Skeletal muscle cell (primary cell): ENCODE data around the gene AUTS2.

Experiments
- DNase-seq: peaks from one replicate; pipeline ENCODE4 v3.0.0-alpha.2; 2010; ENCODE audit warnings: low read depth
- H3K4me3 ChIP-seq: 2 replicates; pipeline ENCODE4 v1.5.1; 2011; ENCODE audit warnings: low read depth, mild to moderate bottlenecking, control low read depth, low read length, moderate library complexity

Gene AUTS2

DNA sequence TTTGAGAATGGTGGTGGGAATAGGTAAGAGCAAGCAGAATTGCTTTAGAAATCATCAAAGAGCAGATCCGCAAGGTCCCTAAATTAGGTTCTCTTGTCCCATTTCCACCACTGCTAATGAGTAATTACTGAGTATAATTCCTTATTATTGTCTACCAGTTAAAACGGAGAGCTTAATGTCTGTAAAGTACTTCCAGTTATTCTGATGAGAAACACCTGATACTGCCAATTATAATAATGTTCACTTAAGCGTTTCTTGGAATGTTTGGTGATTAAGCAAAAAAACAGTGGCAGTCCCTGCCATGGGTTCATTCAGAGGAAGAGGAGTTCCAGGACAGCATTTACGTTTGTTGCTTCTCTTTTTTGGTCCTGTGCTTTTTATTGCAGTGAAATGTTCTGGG lies 1175.1 kb downstream of the AUTS2 start:
- no peak overlapping the region for H3K4me3 ChIP-seq
- DNase-seq = no peak

DNA sequence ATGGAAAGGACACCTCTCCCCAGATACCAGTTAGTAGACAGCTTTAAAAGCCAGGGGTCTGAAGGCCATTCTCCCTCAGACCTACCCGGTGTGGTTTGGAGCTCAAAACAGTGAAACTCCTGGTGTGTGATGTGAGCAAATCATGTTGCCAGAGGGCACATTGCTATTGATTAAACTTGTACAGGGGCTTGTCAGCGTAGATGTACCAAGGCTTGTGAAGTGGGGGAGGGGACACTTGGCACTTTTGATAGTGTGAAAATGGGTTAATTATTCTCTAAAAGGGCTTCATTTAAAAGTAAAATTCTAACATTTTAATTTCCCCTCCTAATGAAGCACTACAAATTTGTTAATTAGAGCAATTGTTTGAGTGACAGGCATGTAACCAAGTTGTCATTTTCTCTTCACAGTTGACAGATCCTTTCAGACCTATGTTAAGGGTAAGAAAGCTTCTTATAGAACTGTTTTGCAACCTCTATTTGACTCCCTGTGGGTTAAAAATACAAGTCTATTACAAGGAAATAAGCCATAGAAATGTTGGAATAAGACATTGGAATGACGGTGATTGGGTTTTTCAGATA lies 1176.8 kb downstream of the AUTS2 start:
- no peak overlapping the region for H3K4me3 ChIP-seq
- no peak for DNase-seq

DNA sequence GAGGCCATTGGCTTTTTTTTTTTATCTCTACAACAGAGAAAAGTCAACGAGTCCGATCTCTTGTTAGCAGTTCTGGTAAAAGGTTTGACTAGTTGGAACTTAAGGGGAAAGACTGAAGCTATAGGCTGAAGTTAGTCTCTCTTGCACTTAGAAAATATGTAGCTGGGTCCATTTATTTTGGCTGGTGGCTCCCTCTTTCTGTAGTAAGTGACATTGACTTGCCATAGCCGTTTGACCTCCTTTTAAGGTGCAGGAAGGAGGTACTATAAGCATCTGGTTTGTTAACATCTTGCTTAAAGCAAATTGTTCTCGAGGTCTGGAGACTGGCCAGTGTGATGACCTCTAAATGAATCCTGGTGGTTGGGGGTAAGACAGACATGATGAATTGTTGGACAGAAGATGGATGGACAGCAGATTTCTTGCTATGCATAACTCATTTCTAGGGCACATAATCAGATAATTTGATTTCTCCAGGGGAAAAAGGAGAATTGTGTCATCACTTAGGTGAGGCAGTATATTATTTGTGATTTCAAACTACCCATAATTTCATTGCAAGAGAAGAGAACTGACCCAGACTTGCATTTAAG lies 1177.4 kb downstream of the AUTS2 start:
- H3K4me3 ChIP-seq = no peak overlapping the region
- no peak for DNase-seq

DNA sequence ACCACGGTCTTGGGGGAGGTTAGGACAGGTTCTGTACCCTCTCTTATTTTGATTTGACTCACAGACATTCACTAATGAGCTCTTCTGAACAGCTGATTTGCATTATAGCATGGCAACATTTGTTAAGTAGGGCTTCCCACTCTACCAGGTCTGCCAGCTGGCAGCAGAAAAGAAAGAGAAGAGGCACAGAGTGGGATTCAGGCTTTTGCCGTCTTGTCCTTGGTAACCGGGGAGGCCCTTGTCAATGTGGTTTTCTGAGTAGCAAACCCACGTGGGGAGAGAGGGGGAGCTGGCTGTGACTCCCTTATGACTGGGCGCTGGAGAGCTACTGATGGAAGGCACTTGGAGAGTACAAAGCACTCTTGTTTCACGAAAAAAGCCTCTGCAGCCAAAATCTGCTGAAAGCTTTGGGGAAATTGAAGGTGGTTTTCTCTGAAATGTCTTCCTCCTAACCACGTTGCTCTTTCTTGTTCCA lies 1178.4 kb downstream of the AUTS2 start:
- H3K4me3 ChIP-seq = no peak overlapping the region
- DNase-seq = no peak

DNA sequence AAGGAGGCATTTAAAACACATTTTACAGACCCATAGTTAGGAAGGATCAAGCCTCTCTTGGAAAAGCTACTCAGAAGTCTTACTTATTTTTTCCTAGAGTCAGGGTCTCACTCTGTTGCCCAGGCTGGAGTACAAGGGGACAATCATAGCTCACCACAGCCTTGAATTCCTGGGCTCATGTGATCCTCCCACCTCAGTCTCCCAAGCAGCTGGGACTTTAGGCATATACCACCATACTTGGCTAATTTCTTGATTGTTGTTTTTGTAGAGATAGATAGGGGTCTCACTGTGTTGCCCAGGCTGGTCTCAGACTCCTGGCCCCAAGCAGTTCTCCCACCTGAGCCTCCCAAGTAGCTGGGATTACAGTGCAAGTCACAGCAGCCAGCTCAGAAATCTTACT lies 1179.0 kb downstream of the AUTS2 start:
- DNase-seq = no peak
- H3K4me3 ChIP-seq = no peak overlapping the region

DNA sequence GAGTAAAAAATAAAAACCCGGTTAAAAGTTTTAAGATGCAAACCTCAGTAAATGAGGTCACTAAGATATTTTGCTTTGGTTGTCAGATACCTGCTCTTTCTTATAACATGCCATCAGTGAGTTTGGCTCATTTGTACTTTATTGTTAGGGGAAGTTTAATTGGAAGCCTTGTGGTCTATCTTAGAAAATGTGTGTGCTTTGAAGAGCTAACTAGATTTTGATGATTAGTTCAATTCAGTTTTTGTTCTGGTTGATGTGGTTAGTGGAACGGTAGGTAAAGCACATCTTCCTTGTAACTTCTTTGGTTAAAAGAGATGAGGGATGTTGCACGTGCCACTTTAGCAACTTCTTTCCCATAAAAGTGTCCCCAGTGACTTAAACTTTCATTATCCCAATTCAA lies 1180.3 kb downstream of the AUTS2 start:
- DNase-seq = no peak
- H3K4me3 ChIP-seq = no peak overlapping the region

DNA sequence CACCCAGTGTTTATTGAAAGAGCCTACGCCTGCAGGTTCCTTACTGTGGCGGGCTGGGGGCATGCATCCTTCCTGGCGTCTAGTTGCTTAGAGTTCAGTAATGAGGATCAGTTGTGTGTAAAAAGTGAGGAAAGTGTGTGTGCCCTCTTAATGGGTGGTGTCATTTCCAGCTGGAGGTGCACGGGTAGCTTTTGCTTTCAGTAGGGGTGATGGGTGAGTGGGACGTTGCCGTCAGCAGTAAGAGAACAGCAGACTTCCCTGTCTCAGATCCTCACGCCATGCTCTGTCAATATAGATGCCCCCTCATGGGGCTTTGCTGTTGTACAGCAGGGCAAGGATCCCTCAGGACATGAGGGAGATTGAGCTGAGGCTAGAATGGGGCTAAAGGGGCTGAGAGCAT lies 1181.0 kb downstream of the AUTS2 start:
- no peak for DNase-seq
- no peak overlapping the region for H3K4me3 ChIP-seq

DNA sequence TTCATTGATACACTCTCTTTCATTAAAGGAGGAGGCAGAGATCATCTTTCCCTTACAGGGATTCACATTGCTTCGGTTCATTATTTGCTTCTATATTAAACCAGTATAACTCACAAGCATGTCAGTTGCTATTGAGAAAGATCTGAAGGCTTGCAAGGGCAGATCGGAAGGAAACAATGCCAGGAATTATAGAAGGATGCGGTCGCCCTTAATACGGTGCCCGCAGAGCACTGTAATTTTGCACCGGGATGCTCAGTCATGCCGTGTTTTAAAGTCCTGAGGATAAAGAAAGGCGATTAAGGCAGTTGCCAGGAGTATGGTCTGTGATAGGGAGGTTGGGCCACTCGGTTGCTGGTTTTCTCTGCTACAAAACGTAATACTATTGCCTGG lies 1183.6 kb downstream of the AUTS2 start:
- DNase-seq = no peak
- no peak overlapping the region for H3K4me3 ChIP-seq

DNA sequence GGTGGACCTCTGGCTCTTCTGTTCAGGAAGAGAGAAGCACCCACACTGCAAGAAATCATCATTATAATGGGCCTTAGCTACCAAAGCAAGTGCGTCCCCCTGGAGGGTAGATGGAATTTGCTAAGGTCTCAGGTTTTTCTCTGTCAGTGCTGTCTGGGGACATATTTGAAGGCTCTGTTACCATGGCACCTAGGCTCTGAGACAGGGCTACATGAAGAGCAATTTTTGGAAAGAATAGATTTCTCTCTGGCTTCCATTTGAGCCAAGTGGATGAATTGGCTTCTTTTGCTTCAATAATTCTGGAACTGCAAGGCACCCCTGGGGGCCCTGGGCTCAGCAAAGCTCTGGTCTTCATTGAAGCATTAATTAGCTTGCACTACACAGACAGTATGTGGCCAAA lies 1184.5 kb downstream of the AUTS2 start:
- no peak for DNase-seq
- H3K4me3 ChIP-seq = no peak overlapping the region

DNA sequence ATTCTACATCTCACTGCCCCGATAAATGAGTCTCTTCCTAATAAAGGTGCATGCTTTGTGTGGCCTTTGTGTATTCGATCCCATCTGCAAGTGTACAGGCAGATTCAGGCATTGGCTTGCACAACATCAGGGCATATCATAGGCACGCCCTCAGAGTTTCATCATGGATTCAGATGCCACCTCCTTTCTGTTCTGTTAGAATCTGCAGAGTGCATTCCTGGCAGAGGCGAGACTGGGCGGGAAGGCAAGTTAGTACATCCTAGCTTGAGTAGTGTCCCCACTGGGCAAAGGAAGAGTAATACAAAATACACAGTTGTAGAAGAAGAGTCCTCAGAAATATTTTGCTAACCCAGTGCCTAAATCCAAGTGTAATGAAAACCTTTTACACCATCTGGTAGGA lies 1187.2 kb downstream of the AUTS2 start:
- H3K4me3 ChIP-seq = no peak overlapping the region
- DNase-seq = no peak

DNA sequence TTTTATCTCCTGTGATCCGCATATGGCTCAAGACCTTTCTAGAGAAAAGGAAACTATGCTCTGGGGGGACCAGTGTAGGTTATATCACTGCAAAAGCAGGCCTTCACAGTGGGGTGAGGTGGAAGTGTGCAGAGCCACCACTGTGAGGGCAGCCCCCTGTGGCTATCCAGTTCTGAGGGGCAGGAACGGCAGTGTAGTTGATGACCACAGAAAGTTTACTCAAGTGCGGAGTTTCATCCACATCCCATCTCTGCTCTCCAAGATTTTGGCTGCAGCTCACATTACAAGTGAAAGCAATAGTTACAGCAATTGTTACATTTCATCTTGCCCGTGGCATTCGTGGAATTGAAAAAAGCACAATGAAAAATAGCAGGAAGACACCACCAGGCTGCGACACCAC lies 1187.8 kb downstream of the AUTS2 start:
- DNase-seq = no peak
- no peak overlapping the region for H3K4me3 ChIP-seq

DNA sequence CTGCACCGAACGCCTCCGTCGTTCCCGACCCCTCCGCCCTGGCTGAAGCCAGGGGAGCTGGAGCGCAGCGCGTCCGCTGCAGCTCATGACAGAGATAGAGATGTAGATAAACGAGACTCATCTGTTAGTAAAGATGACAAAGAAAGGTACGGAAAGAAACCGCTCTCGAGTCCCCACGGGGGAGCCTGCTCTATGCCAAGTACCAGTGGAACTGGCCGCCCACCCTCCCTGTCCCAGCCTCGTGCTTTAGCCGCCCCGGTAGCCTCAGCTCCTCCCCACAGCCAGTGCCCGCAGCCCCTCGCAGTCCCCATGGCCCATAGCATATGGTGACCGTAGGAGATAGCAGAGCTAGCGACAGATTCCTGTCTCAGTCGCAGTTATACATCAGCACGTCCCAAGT lies 1189.0 kb downstream of the AUTS2 start:
- DNase-seq = no peak
- no peak overlapping the region for H3K4me3 ChIP-seq

DNA sequence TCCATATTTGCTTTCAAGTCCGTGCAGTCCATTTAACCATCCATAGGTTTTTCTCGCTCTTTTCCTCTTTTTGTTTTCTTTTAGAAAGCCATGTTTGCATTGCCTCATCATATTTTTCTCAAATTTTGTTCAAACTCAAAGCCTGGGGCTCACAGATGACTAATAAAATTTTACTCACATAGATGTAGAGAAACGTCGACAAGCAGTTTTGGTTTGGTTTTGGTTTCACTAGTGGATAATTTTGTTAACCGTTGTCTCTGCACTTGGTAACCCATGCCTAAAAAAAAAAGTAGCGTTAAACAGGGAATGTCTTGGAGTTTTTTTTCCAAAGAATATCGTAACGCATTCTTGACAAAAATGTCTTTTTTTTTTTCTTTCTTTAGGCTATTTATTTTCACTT lies 1189.5 kb downstream of the AUTS2 start:
- no peak for DNase-seq
- no peak overlapping the region for H3K4me3 ChIP-seq

DNA sequence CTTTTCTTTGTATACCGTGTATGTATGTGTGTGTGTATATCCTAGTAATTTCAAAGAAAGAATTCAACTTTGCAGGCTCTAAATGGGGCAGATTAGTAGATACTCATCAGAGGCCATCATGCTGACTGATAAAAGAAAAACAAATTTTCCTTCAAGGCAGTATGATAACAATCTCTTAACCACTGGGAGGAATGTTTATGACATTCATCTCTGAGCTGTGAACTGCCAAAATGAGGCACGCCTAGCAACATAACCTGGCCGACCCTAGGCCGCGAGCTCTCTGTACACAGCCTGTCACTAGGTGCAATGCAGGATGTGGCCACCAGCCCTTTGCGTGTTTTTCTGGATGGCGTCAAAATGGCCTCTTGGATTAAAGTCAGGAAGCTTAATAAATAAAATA lies 1190.0 kb downstream of the AUTS2 start:
- H3K4me3 ChIP-seq = no peak overlapping the region
- DNase-seq = no peak

DNA sequence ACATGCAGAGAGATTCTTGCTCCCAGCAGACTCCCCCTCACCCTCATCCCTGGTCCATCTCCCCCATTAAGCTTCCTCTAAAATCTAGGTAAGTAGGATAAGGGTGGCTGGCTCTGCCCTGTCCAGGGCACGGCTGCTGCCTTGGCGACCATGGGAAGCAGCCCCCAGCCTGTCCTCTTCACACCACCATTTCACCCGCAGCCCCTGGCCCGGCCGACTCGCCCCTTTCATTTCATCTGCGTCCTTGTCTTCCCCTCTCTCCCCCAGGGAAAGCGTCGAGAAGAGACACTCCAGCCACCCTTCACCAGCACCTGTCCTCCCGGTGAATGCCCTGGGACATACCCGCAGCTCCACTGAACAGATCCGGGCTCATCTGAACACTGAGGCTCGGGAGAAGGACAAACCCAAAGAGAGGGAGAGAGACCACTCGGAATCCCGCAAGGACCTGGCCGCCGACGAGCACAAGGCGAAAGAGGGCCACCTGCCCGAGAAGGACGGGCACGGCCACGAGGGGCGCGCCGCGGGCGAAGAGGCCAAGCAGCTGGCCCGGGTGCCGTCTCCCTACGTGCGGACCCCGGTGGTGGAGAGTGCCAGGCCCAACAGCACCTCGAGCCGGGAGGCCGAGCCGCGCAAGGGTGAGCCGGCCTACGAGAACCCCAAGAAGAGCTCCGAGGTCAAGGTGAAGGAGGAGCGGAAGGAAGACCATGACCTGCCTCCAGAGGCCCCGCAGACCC lies 1191.4 kb downstream of the AUTS2 start:
- no peak for DNase-seq
- no peak overlapping the region for H3K4me3 ChIP-seq

DNA sequence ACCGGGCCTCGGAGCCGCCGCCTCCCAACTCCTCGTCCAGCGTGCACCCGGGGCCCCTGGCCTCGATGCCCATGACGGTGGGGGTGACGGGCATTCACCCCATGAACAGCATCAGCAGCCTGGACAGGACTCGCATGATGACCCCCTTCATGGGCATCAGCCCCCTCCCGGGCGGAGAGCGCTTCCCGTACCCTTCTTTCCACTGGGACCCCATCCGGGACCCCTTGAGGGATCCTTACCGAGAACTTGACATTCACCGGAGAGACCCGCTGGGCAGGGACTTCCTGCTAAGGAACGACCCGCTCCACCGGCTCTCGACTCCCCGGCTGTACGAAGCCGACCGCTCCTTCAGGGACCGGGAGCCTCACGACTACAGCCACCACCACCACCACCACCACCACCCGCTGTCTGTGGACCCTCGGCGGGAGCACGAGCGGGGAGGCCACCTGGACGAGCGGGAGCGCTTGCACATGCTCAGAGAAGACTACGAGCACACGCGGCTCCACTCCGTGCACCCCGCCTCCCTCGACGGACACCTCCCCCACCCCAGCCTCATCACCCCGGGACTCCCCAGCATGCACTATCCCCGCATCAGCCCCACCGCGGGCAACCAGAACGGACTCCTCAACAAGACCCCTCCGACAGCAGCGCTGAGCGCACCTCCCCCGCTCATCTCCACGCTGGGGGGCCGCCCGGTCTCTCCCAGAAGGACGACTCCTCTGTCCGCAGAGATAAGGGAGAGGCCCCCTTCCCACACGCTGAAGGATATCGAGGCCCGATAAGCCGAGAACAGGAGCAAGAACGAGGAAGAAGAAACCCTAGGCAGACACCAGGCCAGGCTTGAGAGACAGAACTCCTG lies 1192.2 kb downstream of the AUTS2 start:
- DNase-seq = no peak
- H3K4me3 ChIP-seq = no peak overlapping the region

DNA sequence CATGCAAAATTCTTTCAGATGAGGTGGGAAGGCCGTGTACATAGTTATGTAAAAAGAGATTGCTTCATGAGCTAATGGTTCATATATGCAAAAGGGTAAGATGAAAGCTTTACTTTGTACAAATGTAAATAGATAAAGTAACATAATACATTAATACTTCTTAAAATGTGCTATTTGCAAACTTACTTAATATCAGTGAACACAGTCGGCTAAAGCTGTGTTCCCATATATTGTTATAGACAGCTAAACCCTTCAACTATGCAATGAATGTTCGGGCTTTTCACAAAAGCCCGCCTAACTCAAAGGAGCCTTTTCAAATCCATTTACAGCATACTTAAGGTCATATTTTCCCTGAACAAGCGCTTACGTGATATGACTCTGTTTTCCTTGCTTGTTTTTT lies 1193.1 kb downstream of the AUTS2 start:
- H3K4me3 ChIP-seq = no peak overlapping the region
- DNase-seq = no peak

DNA sequence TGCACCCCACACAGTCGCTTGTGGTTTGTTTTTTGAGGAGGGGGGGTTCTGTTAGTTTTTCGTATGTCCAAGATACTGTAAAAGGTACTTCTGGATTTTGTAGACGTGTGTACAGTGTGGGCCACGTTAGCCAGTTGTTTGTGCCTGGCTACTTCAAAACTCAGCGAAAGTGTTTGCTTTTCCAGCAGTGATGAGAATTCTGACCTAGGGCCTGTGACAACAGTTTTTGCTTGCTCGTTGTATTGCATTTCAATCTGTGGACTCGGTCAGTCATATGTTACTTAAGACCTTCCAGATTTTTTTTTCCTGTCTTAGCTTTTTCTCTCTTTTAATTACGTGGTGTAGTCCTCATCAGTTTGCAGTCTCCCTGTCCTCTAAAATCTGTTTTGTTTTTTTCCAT lies 1194.8 kb downstream of the AUTS2 start:
- H3K4me3 ChIP-seq = no peak overlapping the region
- DNase-seq = no peak

DNA sequence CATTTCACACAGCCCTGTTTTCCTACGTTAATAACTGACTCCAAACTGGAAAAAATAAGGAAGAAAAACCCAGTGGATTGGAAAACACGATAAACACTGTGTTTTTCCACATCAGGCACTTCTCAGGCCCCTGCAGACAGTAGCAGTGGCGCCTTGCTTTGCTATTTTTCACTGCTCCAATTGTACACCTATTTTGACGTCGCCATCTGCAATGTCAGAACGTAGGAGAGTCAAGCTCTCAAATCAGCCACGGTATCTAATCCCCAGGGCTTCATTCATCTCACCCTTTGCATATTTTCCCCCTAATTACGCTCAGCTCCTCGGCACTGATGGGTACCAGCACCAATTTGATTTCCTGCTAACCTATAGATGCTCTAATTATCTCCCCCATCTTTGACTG lies 1195.5 kb downstream of the AUTS2 start:
- H3K4me3 ChIP-seq = no peak overlapping the region
- DNase-seq = no peak

DNA sequence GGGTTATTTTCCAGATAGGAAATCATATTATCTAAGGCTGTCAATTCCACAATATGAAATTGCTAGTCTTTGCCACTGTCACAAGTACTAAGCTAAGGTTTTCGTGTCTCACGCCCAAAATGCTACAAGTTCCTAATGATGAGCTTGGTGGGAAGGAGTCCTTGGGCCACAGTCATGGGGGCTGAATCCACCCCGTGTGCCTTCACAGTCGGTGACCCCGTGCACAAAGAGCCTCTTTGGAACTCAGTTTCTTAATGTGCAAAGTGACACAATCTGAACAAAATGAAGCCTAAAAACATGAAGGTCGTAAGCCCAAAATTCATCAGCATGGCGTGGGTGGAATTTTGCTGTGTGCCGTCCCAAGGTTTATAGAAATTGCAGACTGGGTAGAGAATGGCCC lies 1196.7 kb downstream of the AUTS2 start:
- no peak for DNase-seq
- H3K4me3 ChIP-seq = no peak overlapping the region
